K562 (cell line): ENCODE results near the gene AKAIN1. TPM values are rescaled to one million over a fixed set of nuclear protein-coding genes. Genes with fewer than 3 reads are reported as not detected.

Experiments used
- CREB1 ChIP-seq, 2 experiments: sonication (generic) in 1 of 2; formaldehyde crosslinking in 1 of 2; IDR thresholded peaks; 2 replicates each; pipeline versions ENCODE4 v1.6.1 to v1.8.0; 2012 to 2022; ENCODE audit warnings: inconsistent platforms in 1 of 2, mild to moderate bottlenecking in 1 of 2, missing genetic modification reagents in 1 of 2, moderate library complexity in 1 of 2
- DMBX1 ChIP-seq: fragments of 250-450 bp; sonication (Bioruptor Pico); IDR thresholded peaks from 2 replicates; pipeline ENCODE4 v1.8.0; 2022; ENCODE audit warnings: inconsistent platforms, mild to moderate bottlenecking, moderate library complexity, borderline replicate concordance
- EGR1 ChIP-seq: fragments of 450-650 bp; conservative IDR thresholded peaks from 2 replicates; pipeline ENCODE4 v1.6.1; 2017; ENCODE audit warnings: mild to moderate bottlenecking
- ELF1 ChIP-seq: fragments of 200-800 bp; sonication (Bioruptor generic); IDR thresholded peaks from 2 replicates; pipeline ENCODE4 v1.6.1; 2016; ENCODE audit warnings: missing genetic modification characterization, missing compliant biosample characterization
- GTF2E2 ChIP-seq: fragments of 200-800 bp; sonication (Bioruptor generic); IDR thresholded peaks from 2 replicates; pipeline ENCODE4 v1.6.1; 2016; ENCODE audit warnings: missing genetic modification characterization, missing compliant biosample characterization
- HDAC1 ChIP-seq, 2 experiments: fragments of 450-650 bp; IDR thresholded peaks; 2 replicates each; pipeline ENCODE4 v1.6.1; 2016 to 2017; ENCODE audit warnings: inconsistent platforms in 1 of 2, mild to moderate bottlenecking in 1 of 2, moderate library complexity in 1 of 2
- HMG20B ChIP-seq: fragments of 250-450 bp; sonication (Bioruptor Pico); IDR thresholded peaks from 2 replicates; pipeline ENCODE4 v1.5.0; 2021; ENCODE audit warnings: mild to moderate bottlenecking
- LARP7 ChIP-seq: fragments of 450-650 bp; IDR thresholded peaks from 2 replicates; pipeline ENCODE4 v1.6.1; 2016
- MEF2A ChIP-seq: IDR thresholded peaks from 2 replicates; pipeline ENCODE4 v1.6.1; 2011; ENCODE audit warnings: low read depth, mild to moderate bottlenecking, low read length, moderate library complexity; ENCODE audit not compliant: control insufficient read depth
- NCOA6 ChIP-seq: fragments of 450-650 bp; IDR thresholded peaks from 2 replicates; pipeline ENCODE4 v1.6.1; 2017; ENCODE audit warnings: mild to moderate bottlenecking
- NONO ChIP-seq, 2 experiments: fragments of 200-400 bp in 1 of 2; fragments of 450-650 bp in 1 of 2; formaldehyde crosslinking in 1 of 2; IDR thresholded peaks; 2 replicates each; pipeline ENCODE4 v1.6.1; 2017; ENCODE audit warnings: low read depth in 2 of 2, mild to moderate bottlenecking in 2 of 2, moderate library complexity in 2 of 2, low read length in 1 of 2
- POLR2A ChIP-seq: fragments of 450-650 bp; conservative IDR thresholded peaks from 2 replicates; pipeline ENCODE4 v1.6.1; 2016
- RBFOX2 ChIP-seq: fragments of 200-400 bp; formaldehyde crosslinking; IDR thresholded peaks from 2 replicates; pipeline ENCODE4 v1.6.1; 2017; ENCODE audit warnings: low read depth, mild to moderate bottlenecking, low read length, moderate library complexity
- SMARCC2 ChIP-seq: fragments of 450-650 bp; IDR thresholded peaks from 2 replicates; pipeline ENCODE4 v1.6.1; 2017; ENCODE audit warnings: antibody characterized with exemption, moderate library complexity, mild to moderate bottlenecking, low read depth
- SREBF2 ChIP-seq: sonication (generic); formaldehyde crosslinking; IDR thresholded peaks from 2 replicates; pipeline ENCODE4 v1.4.0; 2020; ENCODE audit warnings: mild to moderate bottlenecking, missing genetic modification reagents
- ZNF583 ChIP-seq: fragments of 250-450 bp; sonication (Bioruptor Pico); IDR thresholded peaks from 2 replicates; pipeline ENCODE4 v1.4.0; 2020
- polyA plus RNA-seq, 8 experiments: library from polyadenylated mRNA; depleted of rRNA in 4 of 8; stranded (reverse) in 5 of 8; unstranded in 3 of 8; fragments of >200 nt; fragmentation: Nextera tagmentation in 2 of 8; fragmentation: Illumina TruSeq in 1 of 8; extraction: Ambion mirVana in 2 of 8; extraction: Trizol in 1 of 8; gene quantifications; 2 replicates each; pipeline versions ENCODE4 v1.2.1 to v1.2.3, GENCODE V29; 2011 to 2014; ENCODE audit warnings: inconsistent platforms in 1 of 8, missing spikeins in 1 of 8
- total RNA-seq, 7 experiments: library from RNA; depleted of rRNA in 6 of 7; stranded (reverse); fragments of >200 nt in 6 of 7; fragmentation: Illumina TruSeq in 2 of 7; extraction: Trizol in 2 of 7; gene quantifications; 2 replicates each; pipeline versions ENCODE4 v1.2.1 to v1.2.3, GENCODE V29; 2011 to 2021; ENCODE audit warnings: low replicate concordance in 1 of 7
- TF ChIP-seq, protein P1 (sequence below): fragments of 450-650 bp; IDR thresholded peaks from 2 replicates; pipeline ENCODE4 v1.6.1; 2016
- TF ChIP-seq, protein P2 (sequence below): sonication (generic); formaldehyde crosslinking; IDR thresholded peaks from 2 replicates; pipeline ENCODE4 v1.8.0; 2022; ENCODE audit warnings: mild to moderate bottlenecking, low read depth, missing genetic modification reagents
- TF ChIP-seq, protein P3 (sequence below): sonication (generic); formaldehyde crosslinking; IDR thresholded peaks from 2 replicates; pipeline ENCODE4 v1.8.0; 2022; ENCODE audit warnings: mild to moderate bottlenecking, missing genetic modification reagents
- TF ChIP-seq, protein P4 (sequence below): IDR thresholded peaks from 2 replicates; pipeline ENCODE4 v1.6.1; 2011; ENCODE audit not compliant: insufficient read length; ENCODE audit errors: extremely low read depth
- TF ChIP-seq, protein P5 (sequence below): fragments of 450-650 bp; IDR thresholded peaks from 2 replicates; pipeline ENCODE4 v1.6.1; 2016; ENCODE audit warnings: low read depth, mild to moderate bottlenecking, moderate library complexity
- TF ChIP-seq, protein P6 (sequence below), 2 experiments: IDR thresholded peaks; 2 replicates each; pipeline ENCODE4 v1.6.1; 2012; ENCODE audit warnings: improper control_type of control experiment in 2 of 2, low read depth in 2 of 2, low read length in 2 of 2, borderline replicate concordance in 1 of 2

AKAIN1 gene
- total and polyA plus RNA-seq, 9 of the 15 experiments (the other 6 are each of a cell fraction or from before 2014, with no cell fraction given): not detected

GRCh38 chr18:5237723-5238370, 40.8 kb upstream of the AKAIN1 start (continued):
- TF ChIP-seq, protein P1, sequence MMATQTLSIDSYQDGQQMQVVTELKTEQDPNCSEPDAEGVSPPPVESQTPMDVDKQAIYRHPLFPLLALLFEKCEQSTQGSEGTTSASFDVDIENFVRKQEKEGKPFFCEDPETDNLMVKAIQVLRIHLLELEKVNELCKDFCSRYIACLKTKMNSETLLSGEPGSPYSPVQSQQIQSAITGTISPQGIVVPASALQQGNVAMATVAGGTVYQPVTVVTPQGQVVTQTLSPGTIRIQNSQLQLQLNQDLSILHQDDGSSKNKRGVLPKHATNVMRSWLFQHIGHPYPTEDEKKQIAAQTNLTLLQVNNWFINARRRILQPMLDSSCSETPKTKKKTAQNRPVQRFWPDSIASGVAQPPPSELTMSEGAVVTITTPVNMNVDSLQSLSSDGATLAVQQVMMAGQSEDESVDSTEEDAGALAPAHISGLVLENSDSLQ: peak; percentile 42; the same call in 1 of the 2 replicates
- TF ChIP-seq, protein P2, sequence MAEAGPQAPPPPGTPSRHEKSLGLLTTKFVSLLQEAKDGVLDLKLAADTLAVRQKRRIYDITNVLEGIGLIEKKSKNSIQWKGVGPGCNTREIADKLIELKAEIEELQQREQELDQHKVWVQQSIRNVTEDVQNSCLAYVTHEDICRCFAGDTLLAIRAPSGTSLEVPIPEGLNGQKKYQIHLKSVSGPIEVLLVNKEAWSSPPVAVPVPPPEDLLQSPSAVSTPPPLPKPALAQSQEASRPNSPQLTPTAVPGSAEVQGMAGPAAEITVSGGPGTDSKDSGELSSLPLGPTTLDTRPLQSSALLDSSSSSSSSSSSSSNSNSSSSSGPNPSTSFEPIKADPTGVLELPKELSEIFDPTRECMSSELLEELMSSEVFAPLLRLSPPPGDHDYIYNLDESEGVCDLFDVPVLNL (CRISPR knock-in tag): peak; percentile 69; the same call in 1 of the 2 replicates
- 0 out of 2 replicates have a peak, but pooled peaks have one; percentile 12 for TF ChIP-seq LARP7
- no peak for TF ChIP-seq SMARCC2
- TF ChIP-seq MEF2A: no peak
- TF ChIP-seq RBFOX2: peak; percentile 98
- peak in 1 of 2 experiments; percentile 53; a peak in 2 of 4 replicates for TF ChIP-seq NONO (IDR thresholded peaks at IDR 0.05; ENCODE audit: low read depth in 2 of 2, low read length in 1 of 2)
- TF ChIP-seq NCOA6: no peak
- TF ChIP-seq CREB1 (IDR thresholded peaks at IDR 0.05): peak; percentile 96
- peak; percentile 97 for TF ChIP-seq CREB1 (CRISPR knock-in tag; IDR thresholded peaks at IDR 0.05)
- peak; percentile 61; the same call in 1 of the 2 replicates for TF ChIP-seq ELF1 (tag)
- TF ChIP-seq, protein P3, sequence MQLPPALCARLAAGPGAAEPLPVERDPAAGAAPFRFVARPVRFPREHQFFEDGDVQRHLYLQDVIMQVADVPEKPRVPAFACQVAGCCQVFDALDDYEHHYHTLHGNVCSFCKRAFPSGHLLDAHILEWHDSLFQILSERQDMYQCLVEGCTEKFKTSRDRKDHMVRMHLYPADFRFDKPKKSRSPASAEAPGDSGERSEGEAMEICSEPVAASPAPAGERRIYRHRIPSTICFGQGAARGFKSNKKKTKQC (CRISPR knock-in tag): peak; percentile 29; the same call in 1 of the 2 replicates
- TF ChIP-seq, protein P4, sequence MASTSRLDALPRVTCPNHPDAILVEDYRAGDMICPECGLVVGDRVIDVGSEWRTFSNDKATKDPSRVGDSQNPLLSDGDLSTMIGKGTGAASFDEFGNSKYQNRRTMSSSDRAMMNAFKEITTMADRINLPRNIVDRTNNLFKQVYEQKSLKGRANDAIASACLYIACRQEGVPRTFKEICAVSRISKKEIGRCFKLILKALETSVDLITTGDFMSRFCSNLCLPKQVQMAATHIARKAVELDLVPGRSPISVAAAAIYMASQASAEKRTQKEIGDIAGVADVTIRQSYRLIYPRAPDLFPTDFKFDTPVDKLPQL: no peak
- TF ChIP-seq, protein P5, sequence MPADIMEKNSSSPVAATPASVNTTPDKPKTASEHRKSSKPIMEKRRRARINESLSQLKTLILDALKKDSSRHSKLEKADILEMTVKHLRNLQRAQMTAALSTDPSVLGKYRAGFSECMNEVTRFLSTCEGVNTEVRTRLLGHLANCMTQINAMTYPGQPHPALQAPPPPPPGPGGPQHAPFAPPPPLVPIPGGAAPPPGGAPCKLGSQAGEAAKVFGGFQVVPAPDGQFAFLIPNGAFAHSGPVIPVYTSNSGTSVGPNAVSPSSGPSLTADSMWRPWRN: no peak
- TF ChIP-seq, protein P6, sequence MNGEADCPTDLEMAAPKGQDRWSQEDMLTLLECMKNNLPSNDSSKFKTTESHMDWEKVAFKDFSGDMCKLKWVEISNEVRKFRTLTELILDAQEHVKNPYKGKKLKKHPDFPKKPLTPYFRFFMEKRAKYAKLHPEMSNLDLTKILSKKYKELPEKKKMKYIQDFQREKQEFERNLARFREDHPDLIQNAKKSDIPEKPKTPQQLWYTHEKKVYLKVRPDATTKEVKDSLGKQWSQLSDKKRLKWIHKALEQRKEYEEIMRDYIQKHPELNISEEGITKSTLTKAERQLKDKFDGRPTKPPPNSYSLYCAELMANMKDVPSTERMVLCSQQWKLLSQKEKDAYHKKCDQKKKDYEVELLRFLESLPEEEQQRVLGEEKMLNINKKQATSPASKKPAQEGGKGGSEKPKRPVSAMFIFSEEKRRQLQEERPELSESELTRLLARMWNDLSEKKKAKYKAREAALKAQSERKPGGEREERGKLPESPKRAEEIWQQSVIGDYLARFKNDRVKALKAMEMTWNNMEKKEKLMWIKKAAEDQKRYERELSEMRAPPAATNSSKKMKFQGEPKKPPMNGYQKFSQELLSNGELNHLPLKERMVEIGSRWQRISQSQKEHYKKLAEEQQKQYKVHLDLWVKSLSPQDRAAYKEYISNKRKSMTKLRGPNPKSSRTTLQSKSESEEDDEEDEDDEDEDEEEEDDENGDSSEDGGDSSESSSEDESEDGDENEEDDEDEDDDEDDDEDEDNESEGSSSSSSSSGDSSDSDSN (IDR thresholded peaks at IDR 0.05; ENCODE audit: borderline replicate concordance in 1 of 2, low read depth in 2 of 2, low read length in 2 of 2): peak; percentile 74 to 75; a peak in 3 of 4 replicates
- TF ChIP-seq GTF2E2 (tag): peak; percentile 95
- TF ChIP-seq ZNF583 (CRISPR knock-in tag): peak; percentile 49; the same call in 1 of the 2 replicates
- peak; percentile 98 for TF ChIP-seq EGR1
- peak; percentile 95 for TF ChIP-seq POLR2A
- peak in 1 of 2 experiments; percentile 63; a peak in 2 of 4 replicates for TF ChIP-seq HDAC1 (IDR thresholded peaks at IDR 0.05)
- no peak for TF ChIP-seq SREBF2 (CRISPR knock-in tag)
- peak; percentile 42; the same call in 1 of the 2 replicates for TF ChIP-seq DMBX1 (CRISPR knock-in tag)
- TF ChIP-seq HMG20B (CRISPR knock-in tag): no peak
